Adrenal gland (tissue), 5 donors: ENCODE results near the gene ELOVL6.
A peak's percentile ranks its signal among the peaks of the same experiment; 100 is the strongest.

Experiments used
- POLR2A ChIP-seq, 2 donors: fragments of 450-650 bp; IDR thresholded peaks; one replicate each; pipeline ENCODE4 v1.6.1; 2017; ENCODE audit warnings: antibody characterized with exemption in 2 of 2, mild to moderate bottlenecking in 2 of 2, moderate library complexity in 1 of 2
- TF ChIP-seq, protein P1 (sequence below), 6 experiments: fragments of 450-650 bp in 4 of 6; fragments of 200-600 bp in 2 of 6; sonication (generic) in 1 of 6; IDR thresholded peaks; 1 replicate in 5 of 6; 2 replicates in 1 of 6; pipeline versions ENCODE4 v1.5.1 to v1.8.0; 2016 to 2021; ENCODE audit warnings: antibody characterized with exemption in 6 of 6, mild to moderate bottlenecking in 2 of 6, moderate library complexity in 1 of 6
- donor health status: DM: no; HTN: no; CAD: no.

DNA sequence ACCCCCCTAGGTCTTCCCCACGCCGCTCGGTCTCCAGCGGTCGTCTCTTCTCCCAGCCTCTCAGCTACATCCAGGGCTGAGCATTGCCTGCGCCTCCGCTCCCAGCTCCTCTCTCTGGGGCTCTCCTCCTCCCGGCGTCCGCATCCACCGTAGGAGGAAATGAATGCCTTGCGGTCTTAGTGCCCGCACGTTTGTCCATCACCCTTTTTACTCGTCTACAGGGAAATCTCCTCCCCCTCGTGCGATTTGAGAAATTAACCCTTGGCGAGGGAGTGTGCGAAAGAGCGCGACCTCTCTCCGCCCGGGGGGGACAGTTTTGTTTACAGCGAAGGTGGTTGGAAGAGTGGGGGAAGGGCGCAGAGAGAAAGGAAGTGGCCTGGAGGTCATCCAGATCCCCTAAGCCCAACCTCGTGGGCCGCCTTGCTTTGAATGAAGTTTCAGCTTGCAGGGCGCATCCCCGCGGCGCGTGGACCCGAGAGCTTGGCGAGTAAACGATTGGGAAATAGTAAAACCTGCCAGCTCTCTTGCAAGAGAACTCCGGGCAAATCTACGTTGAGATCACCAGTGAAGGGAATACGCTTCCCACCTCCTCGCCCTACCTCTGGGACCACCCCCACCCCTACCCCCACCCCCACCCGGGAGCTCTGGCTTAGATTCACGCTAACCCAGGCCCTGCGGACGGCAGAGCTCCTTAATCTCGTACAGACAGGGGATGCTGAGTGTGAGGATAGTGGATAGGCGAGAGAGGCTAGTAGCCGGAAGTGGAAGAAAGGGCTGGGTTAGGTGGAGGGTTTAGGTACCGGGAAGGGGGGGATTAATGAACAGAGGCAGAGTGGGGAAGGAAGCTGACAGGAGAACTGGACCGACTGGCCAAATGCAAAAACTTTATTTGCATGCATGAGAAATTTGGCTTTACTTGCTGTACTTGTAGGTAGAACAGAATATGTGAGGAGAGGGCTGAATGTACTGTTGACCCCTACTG lies at the start of gene ELOVL6:
- peak in 1 of 2 donors; percentile 40 for TF ChIP-seq POLR2A (IDR thresholded peaks at IDR 0.05)
- TF ChIP-seq, protein P1, sequence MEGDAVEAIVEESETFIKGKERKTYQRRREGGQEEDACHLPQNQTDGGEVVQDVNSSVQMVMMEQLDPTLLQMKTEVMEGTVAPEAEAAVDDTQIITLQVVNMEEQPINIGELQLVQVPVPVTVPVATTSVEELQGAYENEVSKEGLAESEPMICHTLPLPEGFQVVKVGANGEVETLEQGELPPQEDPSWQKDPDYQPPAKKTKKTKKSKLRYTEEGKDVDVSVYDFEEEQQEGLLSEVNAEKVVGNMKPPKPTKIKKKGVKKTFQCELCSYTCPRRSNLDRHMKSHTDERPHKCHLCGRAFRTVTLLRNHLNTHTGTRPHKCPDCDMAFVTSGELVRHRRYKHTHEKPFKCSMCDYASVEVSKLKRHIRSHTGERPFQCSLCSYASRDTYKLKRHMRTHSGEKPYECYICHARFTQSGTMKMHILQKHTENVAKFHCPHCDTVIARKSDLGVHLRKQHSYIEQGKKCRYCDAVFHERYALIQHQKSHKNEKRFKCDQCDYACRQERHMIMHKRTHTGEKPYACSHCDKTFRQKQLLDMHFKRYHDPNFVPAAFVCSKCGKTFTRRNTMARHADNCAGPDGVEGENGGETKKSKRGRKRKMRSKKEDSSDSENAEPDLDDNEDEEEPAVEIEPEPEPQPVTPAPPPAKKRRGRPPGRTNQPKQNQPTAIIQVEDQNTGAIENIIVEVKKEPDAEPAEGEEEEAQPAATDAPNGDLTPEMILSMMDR (IDR thresholded peaks at IDR 0.05): no peak
